Choroid plexus epithelial cell (primary cell): ENCODE results near the gene DOCK6.

Experiments
- DNase-seq: peaks from one replicate; pipeline ENCODE4 v3.0.0-alpha.2; 2010; ENCODE audit warnings: low read depth
- H3K4me3 ChIP-seq: 2 replicates; pipeline ENCODE4 v1.5.1; 2011; ENCODE audit warnings: low read depth, mild to moderate bottlenecking, control low read depth, low read length, moderate library complexity
- TF ChIP-seq, protein P1 (sequence below): conservative IDR thresholded peaks from 2 replicates; pipeline ENCODE4 v1.5.1; 2011; ENCODE audit warnings: low read depth, mild to moderate bottlenecking, control low read depth, inconsistent platforms, low read length, moderate library complexity

The DOCK6 gene, protein sequence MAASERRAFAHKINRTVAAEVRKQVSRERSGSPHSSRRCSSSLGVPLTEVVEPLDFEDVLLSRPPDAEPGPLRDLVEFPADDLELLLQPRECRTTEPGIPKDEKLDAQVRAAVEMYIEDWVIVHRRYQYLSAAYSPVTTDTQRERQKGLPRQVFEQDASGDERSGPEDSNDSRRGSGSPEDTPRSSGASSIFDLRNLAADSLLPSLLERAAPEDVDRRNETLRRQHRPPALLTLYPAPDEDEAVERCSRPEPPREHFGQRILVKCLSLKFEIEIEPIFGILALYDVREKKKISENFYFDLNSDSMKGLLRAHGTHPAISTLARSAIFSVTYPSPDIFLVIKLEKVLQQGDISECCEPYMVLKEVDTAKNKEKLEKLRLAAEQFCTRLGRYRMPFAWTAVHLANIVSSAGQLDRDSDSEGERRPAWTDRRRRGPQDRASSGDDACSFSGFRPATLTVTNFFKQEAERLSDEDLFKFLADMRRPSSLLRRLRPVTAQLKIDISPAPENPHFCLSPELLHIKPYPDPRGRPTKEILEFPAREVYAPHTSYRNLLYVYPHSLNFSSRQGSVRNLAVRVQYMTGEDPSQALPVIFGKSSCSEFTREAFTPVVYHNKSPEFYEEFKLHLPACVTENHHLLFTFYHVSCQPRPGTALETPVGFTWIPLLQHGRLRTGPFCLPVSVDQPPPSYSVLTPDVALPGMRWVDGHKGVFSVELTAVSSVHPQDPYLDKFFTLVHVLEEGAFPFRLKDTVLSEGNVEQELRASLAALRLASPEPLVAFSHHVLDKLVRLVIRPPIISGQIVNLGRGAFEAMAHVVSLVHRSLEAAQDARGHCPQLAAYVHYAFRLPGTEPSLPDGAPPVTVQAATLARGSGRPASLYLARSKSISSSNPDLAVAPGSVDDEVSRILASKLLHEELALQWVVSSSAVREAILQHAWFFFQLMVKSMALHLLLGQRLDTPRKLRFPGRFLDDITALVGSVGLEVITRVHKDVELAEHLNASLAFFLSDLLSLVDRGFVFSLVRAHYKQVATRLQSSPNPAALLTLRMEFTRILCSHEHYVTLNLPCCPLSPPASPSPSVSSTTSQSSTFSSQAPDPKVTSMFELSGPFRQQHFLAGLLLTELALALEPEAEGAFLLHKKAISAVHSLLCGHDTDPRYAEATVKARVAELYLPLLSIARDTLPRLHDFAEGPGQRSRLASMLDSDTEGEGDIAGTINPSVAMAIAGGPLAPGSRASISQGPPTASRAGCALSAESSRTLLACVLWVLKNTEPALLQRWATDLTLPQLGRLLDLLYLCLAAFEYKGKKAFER (N-terminal part only)

DNA sequence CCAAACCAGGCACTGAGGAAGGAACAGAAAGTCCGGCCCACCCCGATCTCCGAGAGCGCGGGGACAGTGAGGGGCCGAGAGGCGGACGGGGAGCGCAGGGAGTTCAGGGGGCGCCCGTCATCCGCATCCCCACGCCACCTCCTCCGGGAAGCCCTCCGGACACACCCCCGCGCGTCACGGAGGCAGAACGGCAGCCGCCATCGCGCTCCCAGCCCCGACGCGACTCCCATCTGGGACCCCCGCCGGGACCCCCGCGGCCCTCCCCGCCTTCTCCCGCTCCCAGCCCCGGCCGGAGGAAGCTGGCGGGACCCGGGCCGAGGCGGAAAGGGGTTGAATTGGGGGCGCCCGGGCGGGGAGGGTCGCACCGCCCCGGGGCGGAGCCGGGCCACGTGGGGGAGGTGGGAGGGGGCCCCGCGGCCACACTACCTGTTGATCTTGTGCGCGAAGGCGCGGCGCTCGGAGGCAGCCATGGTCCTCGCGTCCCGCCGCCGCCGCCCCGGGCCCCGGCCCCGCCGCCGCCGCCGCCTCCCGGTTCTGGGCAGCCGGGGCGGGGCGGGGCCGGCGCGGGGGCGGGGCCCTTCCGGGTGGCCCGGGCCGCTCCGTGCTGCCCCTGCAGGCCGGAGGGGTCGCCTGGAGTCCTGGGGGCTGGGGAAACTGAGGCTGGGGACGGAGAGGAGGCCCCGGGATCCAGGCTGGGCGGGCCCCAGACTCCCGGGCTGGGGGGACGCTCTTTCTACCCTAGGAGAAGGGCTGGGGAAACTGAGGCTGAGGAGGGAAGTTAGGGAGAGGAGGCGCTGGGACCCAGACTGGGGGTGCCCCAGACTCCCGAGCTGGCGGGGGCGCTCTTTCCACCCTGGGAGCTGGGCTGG lies at the start of gene DOCK6:
Gene DOCK6 (minus strand): TSS at position 554 of the 869 bp plus-strand sequence. CDS start 84 bp downstream, at position 470.
- TF ChIP-seq, protein P1, sequence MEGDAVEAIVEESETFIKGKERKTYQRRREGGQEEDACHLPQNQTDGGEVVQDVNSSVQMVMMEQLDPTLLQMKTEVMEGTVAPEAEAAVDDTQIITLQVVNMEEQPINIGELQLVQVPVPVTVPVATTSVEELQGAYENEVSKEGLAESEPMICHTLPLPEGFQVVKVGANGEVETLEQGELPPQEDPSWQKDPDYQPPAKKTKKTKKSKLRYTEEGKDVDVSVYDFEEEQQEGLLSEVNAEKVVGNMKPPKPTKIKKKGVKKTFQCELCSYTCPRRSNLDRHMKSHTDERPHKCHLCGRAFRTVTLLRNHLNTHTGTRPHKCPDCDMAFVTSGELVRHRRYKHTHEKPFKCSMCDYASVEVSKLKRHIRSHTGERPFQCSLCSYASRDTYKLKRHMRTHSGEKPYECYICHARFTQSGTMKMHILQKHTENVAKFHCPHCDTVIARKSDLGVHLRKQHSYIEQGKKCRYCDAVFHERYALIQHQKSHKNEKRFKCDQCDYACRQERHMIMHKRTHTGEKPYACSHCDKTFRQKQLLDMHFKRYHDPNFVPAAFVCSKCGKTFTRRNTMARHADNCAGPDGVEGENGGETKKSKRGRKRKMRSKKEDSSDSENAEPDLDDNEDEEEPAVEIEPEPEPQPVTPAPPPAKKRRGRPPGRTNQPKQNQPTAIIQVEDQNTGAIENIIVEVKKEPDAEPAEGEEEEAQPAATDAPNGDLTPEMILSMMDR: peak; percentile 37
- peak within 1 kb of the TSS; percentile 71 for H3K4me3 ChIP-seq
- DNase-seq: no peak

DNA sequence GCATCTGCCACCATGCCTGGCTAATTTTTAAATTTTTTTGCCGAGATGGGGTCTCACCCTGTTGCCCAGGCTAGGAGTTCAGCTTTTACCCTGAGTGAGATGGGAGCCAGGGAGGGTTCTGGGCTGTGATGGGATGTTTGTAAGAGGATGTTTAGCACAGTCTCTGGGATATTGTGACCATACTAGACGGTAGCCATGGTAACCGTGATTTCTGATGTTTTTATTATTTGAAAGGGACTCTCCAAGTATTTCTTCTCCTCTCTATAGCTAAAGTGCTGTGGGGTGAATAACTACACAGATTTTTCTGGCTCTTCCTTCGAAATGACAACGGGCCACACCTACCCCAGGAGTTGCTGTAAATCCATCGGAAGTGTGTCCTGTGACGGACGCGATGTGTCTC lies 44.0 kb upstream of the DOCK6 start:
- TF ChIP-seq, protein P1: no peak
- no peak overlapping the region for H3K4me3 ChIP-seq
- no peak for DNase-seq

DNA sequence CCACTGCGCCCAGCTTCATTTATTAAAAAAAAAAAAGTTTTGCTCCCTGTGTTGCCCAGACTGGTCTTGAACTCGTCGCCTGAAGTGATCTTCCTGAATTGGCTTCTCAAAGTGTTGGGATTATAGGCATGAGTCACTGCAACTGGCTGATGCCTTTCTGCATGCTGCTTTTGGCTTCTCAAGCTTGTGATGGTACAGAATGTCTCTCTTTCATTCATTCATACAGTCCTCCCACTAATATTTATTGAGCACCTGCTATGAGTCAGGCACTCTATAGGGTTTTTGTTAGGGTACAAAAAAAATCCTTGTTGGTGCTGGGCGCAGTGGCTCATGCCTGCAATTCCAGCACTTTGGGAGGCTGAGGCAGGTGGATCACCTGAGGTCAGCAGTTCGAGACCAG lies 42.6 kb upstream of the DOCK6 start:
- TF ChIP-seq, protein P1: no peak
- DNase-seq: no peak
- no peak overlapping the region for H3K4me3 ChIP-seq

DNA sequence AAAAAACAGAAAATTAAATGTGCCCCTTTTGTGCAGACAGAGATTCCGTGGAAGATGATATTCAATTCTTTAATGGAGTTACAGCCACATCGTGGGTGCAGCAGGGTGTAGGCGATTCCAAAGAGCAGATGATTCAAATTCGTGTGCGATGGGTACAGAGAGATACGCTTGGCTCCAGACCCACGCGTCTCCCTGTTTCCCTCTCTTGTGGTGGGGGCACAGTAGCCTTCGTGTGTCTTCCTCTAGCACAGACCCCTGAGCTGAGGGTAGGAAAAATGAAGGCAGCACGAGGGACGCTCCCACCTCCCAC lies 38.4 kb upstream of the DOCK6 start:
- no peak overlapping the region for H3K4me3 ChIP-seq
- TF ChIP-seq, protein P1: no peak
- DNase-seq: no peak

DNA sequence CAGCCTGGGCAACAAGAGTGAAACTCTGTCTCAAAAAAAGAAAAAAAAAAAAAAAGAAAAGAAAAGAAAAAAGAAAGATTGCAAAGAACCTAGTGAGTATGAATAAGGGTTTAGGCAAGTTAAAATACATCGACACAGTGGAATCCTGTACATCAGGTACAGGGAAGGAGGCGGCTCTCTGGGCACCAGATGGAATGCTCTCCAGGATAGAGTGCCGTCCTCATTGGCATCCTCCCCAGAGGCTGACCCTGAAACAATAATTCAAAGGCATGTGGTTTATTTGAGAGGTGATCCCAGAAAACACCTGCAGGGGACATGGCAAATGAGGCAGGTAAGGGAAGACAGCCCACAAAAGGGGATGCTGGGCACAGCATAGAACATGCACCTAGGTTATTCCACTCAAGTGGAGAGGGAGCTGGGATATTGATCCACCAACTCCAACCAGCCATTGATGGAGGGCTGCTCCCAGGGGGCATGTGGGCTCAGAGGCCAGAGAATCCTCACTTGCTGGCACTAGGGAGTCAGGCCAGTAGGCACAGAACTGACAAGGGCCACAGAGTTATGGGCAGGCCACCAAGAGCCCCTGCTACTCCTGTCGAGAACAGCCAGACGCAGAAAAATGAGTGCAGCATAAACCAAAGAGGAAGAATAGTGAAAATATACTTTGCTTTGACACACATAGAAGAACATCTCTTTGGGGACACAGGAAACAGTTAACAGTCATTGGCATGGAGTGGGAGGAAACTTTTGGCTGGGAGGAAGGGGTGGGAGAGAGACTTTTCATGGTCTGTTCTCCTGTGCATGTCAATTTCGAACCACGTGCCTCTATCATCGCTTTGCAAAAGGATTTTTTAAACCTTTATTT lies 37.9 kb upstream of the DOCK6 start:
- H3K4me3 ChIP-seq: no peak overlapping the region
- DNase-seq: no peak
- TF ChIP-seq, protein P1: no peak
